Upper lobe of right lung (tissue), 1 donor: ENCODE measurements around the gene TYK2. TPM values are rescaled to one million over a fixed set of nuclear protein-coding genes. Genes with fewer than 3 reads are reported as not detected.
"Not testable (repeated sequence)": the region's sequence is repeated elsewhere in the genome, so short reads cannot be mapped to it uniquely, and the experiment has no call there.

Experiments used
- ATAC-seq: fragments of 200-7000 bp; cut with Tn5 transposase; one replicate; pipeline ENCODE4 v1.9.1; 2020; ENCODE audit warnings: mild to moderate bottlenecking, moderate library complexity
- DNase-seq: peaks from one replicate; pipeline ENCODE4 v3.0.0-alpha.2; 2020
- H3K27ac ChIP-seq: fragments of 200-600 bp; one replicate; pipeline ENCODE4 v1.8.0; 2022
- H3K27me3 ChIP-seq: fragments of 200-600 bp; one replicate; pipeline ENCODE4 v1.8.0; 2022; ENCODE audit warnings: mild to moderate bottlenecking
- H3K36me3 ChIP-seq: fragments of 200-600 bp; one replicate; pipeline ENCODE4 v1.8.0; 2022
- H3K4me1 ChIP-seq: fragments of 200-600 bp; one replicate; pipeline ENCODE4 v1.8.0; 2022
- H3K4me3 ChIP-seq: fragments of 200-600 bp; one replicate; pipeline ENCODE4 v1.8.0; 2022; ENCODE audit warnings: mild to moderate bottlenecking
- H3K9me3 ChIP-seq: fragments of 200-600 bp; one replicate; pipeline ENCODE4 v1.8.0; 2022
- CTCF ChIP-seq: fragments of 200-600 bp; IDR thresholded peaks from one replicate; pipeline ENCODE4 v1.8.0; 2022; ENCODE audit warnings: antibody characterized with exemption
- intact Hi-C: fragments of 100-400 bp; cut with DNase I; formaldehyde crosslinking; loops from one replicate; pipeline ENCODE4 v1.11.0; 2022
- total RNA-seq: library from RNA; stranded (reverse); fragmentation: NEBNext Ultra II Directional; extraction: Animal tissue kit (Norgen Biotek cat#: 25700); gene quantifications from one replicate; pipeline ENCODE4 v1.2.1, GENCODE V29; 2021
- donor health status: DM: no; HTN: yes; CAD: no; lungs with severe emphysema.

The TYK2 gene
- total RNA-seq, 1 donor from 2014 or later = 140 TPM

- TF ChIP-seq CTCF = no peak
Measured at GRCh38 chr19:10412257-10412977, 32.0 kb upstream of the TYK2 start.

GRCh38 chr19:10411224-10411623 lies 30.9 kb upstream of the TYK2 start:
- H3K36me3 ChIP-seq, ATAC-seq, H3K4me3 ChIP-seq, DNase-seq, intact Hi-C loops, H3K9me3 ChIP-seq, H3K27me3 ChIP-seq, H3K27ac ChIP-seq: not testable (repeated sequence)
- peaks cover 13% of the 10 kb centered on the region for H3K4me1 ChIP-seq

More at GRCh38 chr19:10412257-10412977, 32.0 kb upstream of the TYK2 start:
- H3K9me3 ChIP-seq = no peaks in the 10 kb centered on the region
- no peak overlapping the region for H3K4me3 ChIP-seq
- no peaks in the 10 kb centered on the region for H3K36me3 ChIP-seq
- intact Hi-C loops = no loop called here
- no peak overlapping the region for H3K27ac ChIP-seq
- H3K27me3 ChIP-seq = peaks cover 4% of the 10 kb centered on the region
- DNase-seq (no peak), ATAC-seq (no peak)
- peaks cover 10% of the 10 kb centered on the region for H3K4me1 ChIP-seq

- H3K27me3 ChIP-seq = peaks cover 7% of the 10 kb centered on the region
- peak; percentile 81 for ATAC-seq
- H3K36me3 ChIP-seq = no peaks in the 10 kb centered on the region
- H3K4me1 ChIP-seq = peaks cover 23% of the 10 kb centered on the region
- TF ChIP-seq CTCF = no peak
- H3K9me3 ChIP-seq = no peaks in the 10 kb centered on the region
- DNase-seq = peak; percentile 88
- no peak overlapping the region for H3K4me3 ChIP-seq
- intact Hi-C loops = no loop called here
- H3K27ac ChIP-seq = peak overlapping the region; percentile 81
Measured at GRCh38 chr19:10408511-10409283, 28.3 kb upstream of the TYK2 start.

- H3K9me3 ChIP-seq = no peaks in the 10 kb centered on the region
- H3K27me3 ChIP-seq = peaks cover 7% of the 10 kb centered on the region
- DNase-seq = no peak
- no peak for ATAC-seq
- no peaks in the 10 kb centered on the region for H3K36me3 ChIP-seq
- TF ChIP-seq CTCF = no peak
- H3K4me3 ChIP-seq = no peak overlapping the region
- peaks cover 28% of the 10 kb centered on the region for H3K4me1 ChIP-seq
- H3K27ac ChIP-seq = peak overlapping the region; percentile 36
- intact Hi-C loops = no loop called here
Measured at GRCh38 chr19:10407096-10407495, 26.7 kb upstream of the TYK2 start.

- H3K27me3 ChIP-seq = peaks cover 7% of the 10 kb centered on the region
- H3K27ac ChIP-seq = no peak overlapping the region
- DNase-seq = no peak
- intact Hi-C loops = no loop called here
- no peak overlapping the region for H3K4me3 ChIP-seq
- H3K9me3 ChIP-seq = no peaks in the 10 kb centered on the region
- no peak for TF ChIP-seq CTCF
- no peaks in the 10 kb centered on the region for H3K36me3 ChIP-seq
- no peak for ATAC-seq
- peaks cover 37% of the 10 kb centered on the region for H3K4me1 ChIP-seq
Measured at GRCh38 chr19:10406191-10406590, 25.8 kb upstream of the TYK2 start.
